ENCODE measurements around the gene ACO1. TPM values are rescaled to one million over a fixed set of nuclear protein-coding genes. Genes with fewer than 3 reads are reported as not detected.

The ACO1 gene
- total RNA-seq, 1 experiment from 2014 or later, result 36.2 TPM

DNA sequence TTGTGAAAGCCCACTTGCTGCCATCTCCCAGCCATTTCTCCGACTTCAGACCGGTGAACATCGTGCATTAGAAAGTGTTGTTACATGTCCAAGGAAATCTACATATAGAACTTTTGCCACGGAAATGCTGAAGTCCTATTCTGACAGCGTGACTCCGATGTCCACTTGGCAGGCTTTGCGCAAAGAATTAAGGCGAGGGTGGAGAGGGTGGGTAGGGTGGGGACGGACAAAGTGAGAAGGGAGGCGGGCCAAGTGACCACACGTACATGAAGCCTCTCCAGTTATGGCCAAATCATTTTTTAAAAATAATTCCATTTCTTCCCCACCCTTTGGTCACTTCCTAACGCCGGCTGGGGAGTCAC is 460 bp upstream of the ACO1 start (continued):
- no peak for TF ChIP-seq CTCF (IDR thresholded peaks at IDR 0.05 in 2 of 3, conservative IDR thresholded peaks at IDR 0.05 in 1 of 3; ENCODE audit: borderline replicate concordance in 1 of 3, insufficient read depth in 1 of 3, low read depth in 2 of 3, low read length in 2 of 3)
- no peak for TF ChIP-seq SP1 (IDR thresholded peaks at IDR 0.05; ENCODE audit: low read depth)
- TF ChIP-seq CBX3 (IDR thresholded peaks at IDR 0.05; ENCODE audit: low read depth), result no peak
- TF ChIP-seq ZFX (IDR thresholded peaks at IDR 0.05), result no peak
- TF ChIP-seq YY1 (IDR thresholded peaks at IDR 0.05; ENCODE audit: extremely low read depth, insufficient replicate concordance, low read depth, low read length), result no peak
- TF ChIP-seq FOSL1 (IDR thresholded peaks at IDR 0.05; ENCODE audit: low read depth), result no peak
- TF ChIP-seq POLR2A (IDR thresholded peaks at IDR 0.05; ENCODE audit: borderline replicate concordance, extremely low read depth, insufficient read depth, insufficient read length), result no peak
- TF ChIP-seq, protein P1, sequence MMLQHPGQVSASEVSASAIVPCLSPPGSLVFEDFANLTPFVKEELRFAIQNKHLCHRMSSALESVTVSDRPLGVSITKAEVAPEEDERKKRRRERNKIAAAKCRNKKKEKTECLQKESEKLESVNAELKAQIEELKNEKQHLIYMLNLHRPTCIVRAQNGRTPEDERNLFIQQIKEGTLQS (IDR thresholded peaks at IDR 0.05), result no peak

GRCh38 chr9:32385152-32385884 is 875 bp downstream of the ACO1 start:
- Histone ChIP-seq H3K36me3 (ENCODE audit: control insufficient read depth in 1 of 2, insufficient read depth in 2 of 2, low read length in 2 of 2) (no peaks in the 10 kb centered on the region), H3K9me2 (ENCODE audit: insufficient read depth) (no peaks in the 10 kb centered on the region), H3K9ac (ENCODE audit: low read length) (peak overlapping the region; percentile 72), H3K9me3 (ENCODE audit: control insufficient read depth in 1 of 2, insufficient read depth in 1 of 2, low read depth in 1 of 2, low read length in 2 of 2) (no peaks in the 10 kb centered on the region), H3K4me1 (ENCODE audit: control insufficient read depth in 1 of 2, insufficient read depth in 2 of 2, low read length in 2 of 2) (peaks cover 3 to 8% of the 10 kb centered on the region in 2 experiments; a peak in 3 of 4 replicates), H4K20me1 (ENCODE audit: insufficient read depth) (no peaks in the 10 kb centered on the region), H3K4me3 (replicated peaks in 1 of 2; ENCODE audit: low read depth in 1 of 2, low read length in 2 of 2) (peak overlapping the region; percentile 71 to 85), H3K4me2 (ENCODE audit: low read length) (peak overlapping the region; percentile 92), H3K27ac (ENCODE audit: low read depth, low read length) (peak overlapping the region; percentile 48), H2AFZ (ENCODE audit: low read depth, low read length, poor library complexity, severe bottlenecking) (no peak overlapping the region), H3K27me3 (ENCODE audit: insufficient read depth, low read length) (no peaks in the 10 kb centered on the region), H3K79me2 (ENCODE audit: insufficient read depth, low read length) (peaks cover 11% of the 10 kb centered on the region)
- DNase-seq (ENCODE audit: low read depth, low spot score) (no peak), ATAC-seq (no peak)
- ChIA-PET POLR2A (interaction anchor here (0.9 to 2.0 kb wide), 2 partner anchors 14 to 194 kb away, joined by 3 to 10 read pairs; no protein-coding TSS in a partner anchor), RAD21 (ENCODE audit: low non-redundant PET in 1 of 2, low total read pairs in 2 of 2, uncharacterized antibody in 2 of 2, unreplicated experiment in 2 of 2) (interaction anchor here (0.6 to 1.5 kb wide), 3 partner anchors 9 to 187 kb away, joined by 3 to 6 read pairs (median 3); no protein-coding TSS in a partner anchor), CTCF (interaction anchor here (1.3 to 4.7 kb wide), 4 partner anchors 187 to 196 kb away, joined by 4 to 31 read pairs (median 8); partner anchors contain the start of gene NDUFB6)
- TF ChIP-seq JUND (IDR thresholded peaks at IDR 0.05) (no peak), ZNF274 (IDR thresholded peaks at IDR 0.05; ENCODE audit: low read depth, low read length) (no peak), CBX3 (IDR thresholded peaks at IDR 0.05; ENCODE audit: low read depth) (no peak), YY1 (IDR thresholded peaks at IDR 0.05; ENCODE audit: extremely low read depth, insufficient replicate concordance, low read depth, low read length) (no peak), EZH2 (IDR thresholded peaks at IDR 0.05) (no peak)
- TF ChIP-seq, protein P2, sequence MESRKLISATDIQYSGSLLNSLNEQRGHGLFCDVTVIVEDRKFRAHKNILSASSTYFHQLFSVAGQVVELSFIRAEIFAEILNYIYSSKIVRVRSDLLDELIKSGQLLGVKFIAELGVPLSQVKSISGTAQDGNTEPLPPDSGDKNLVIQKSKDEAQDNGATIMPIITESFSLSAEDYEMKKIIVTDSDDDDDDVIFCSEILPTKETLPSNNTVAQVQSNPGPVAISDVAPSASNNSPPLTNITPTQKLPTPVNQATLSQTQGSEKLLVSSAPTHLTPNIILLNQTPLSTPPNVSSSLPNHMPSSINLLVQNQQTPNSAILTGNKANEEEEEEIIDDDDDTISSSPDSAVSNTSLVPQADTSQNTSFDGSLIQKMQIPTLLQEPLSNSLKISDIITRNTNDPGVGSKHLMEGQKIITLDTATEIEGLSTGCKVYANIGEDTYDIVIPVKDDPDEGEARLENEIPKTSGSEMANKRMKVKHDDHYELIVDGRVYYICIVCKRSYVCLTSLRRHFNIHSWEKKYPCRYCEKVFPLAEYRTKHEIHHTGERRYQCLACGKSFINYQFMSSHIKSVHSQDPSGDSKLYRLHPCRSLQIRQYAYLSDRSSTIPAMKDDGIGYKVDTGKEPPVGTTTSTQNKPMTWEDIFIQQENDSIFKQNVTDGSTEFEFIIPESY (IDR thresholded peaks at IDR 0.05; ENCODE audit: extremely low read depth, insufficient replicate concordance, low read length), result no peak
- TF ChIP-seq, protein P3, sequence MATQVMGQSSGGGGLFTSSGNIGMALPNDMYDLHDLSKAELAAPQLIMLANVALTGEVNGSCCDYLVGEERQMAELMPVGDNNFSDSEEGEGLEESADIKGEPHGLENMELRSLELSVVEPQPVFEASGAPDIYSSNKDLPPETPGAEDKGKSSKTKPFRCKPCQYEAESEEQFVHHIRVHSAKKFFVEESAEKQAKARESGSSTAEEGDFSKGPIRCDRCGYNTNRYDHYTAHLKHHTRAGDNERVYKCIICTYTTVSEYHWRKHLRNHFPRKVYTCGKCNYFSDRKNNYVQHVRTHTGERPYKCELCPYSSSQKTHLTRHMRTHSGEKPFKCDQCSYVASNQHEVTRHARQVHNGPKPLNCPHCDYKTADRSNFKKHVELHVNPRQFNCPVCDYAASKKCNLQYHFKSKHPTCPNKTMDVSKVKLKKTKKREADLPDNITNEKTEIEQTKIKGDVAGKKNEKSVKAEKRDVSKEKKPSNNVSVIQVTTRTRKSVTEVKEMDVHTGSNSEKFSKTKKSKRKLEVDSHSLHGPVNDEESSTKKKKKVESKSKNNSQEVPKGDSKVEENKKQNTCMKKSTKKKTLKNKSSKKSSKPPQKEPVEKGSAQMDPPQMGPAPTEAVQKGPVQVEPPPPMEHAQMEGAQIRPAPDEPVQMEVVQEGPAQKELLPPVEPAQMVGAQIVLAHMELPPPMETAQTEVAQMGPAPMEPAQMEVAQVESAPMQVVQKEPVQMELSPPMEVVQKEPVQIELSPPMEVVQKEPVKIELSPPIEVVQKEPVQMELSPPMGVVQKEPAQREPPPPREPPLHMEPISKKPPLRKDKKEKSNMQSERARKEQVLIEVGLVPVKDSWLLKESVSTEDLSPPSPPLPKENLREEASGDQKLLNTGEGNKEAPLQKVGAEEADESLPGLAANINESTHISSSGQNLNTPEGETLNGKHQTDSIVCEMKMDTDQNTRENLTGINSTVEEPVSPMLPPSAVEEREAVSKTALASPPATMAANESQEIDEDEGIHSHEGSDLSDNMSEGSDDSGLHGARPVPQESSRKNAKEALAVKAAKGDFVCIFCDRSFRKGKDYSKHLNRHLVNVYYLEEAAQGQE (IDR thresholded peaks at IDR 0.05; ENCODE audit: low read depth), result no peak
- intact Hi-C loops (cut with micrococcal nuclease), result no loop called here
- no TSS peak for BruUV-seq (replicated peaks)
